K562 (cell line): Measurements from ENCODE around the gene ST6GALNAC2. TPM values are rescaled to one million over a fixed set of nuclear protein-coding genes. Genes with fewer than 3 reads are reported as not detected.

Experiments
- BRD9 ChIP-seq: fragments of 450-650 bp; IDR thresholded peaks from 2 replicates; pipeline ENCODE4 v1.6.1; 2018; ENCODE audit warnings: low read depth; ENCODE audit not compliant: partially characterized antibody
- FOS ChIP-seq: IDR thresholded peaks from 3 replicates; pipeline ENCODE4 v1.6.1; 2011; ENCODE audit not compliant: insufficient read length; ENCODE audit errors: extremely low read depth
- GABPB2 ChIP-seq: fragments of 250-450 bp; sonication (Bioruptor Pico); conservative IDR thresholded peaks from 2 replicates; pipeline ENCODE4 v1.5.1; 2021; ENCODE audit warnings: mild to moderate bottlenecking
- MTA1 ChIP-seq: fragments of 450-650 bp; IDR thresholded peaks from 2 replicates; pipeline ENCODE4 v1.6.1; 2017; ENCODE audit warnings: borderline replicate concordance
- MTA2 ChIP-seq: fragments of 450-650 bp; IDR thresholded peaks from 2 replicates; pipeline ENCODE4 v1.6.1; 2016; ENCODE audit warnings: low read depth
- NCOA4 ChIP-seq: fragments of 450-650 bp; IDR thresholded peaks from 2 replicates; pipeline ENCODE4 v1.6.1; 2018; ENCODE audit warnings: mild to moderate bottlenecking; ENCODE audit not compliant: partially characterized antibody
- SMAD2 ChIP-seq: fragments of 150-350 bp; IDR thresholded peaks from 2 replicates; pipeline ENCODE4 v1.6.1; 2014; ENCODE audit warnings: low read depth, mild to moderate bottlenecking, low read length
- YBX1 ChIP-seq: fragments of 450-650 bp; IDR thresholded peaks from 2 replicates; pipeline ENCODE4 v1.7.1; 2016; ENCODE audit warnings: mild to moderate bottlenecking
- polyA plus RNA-seq, 8 experiments: library from polyadenylated mRNA; depleted of rRNA in 4 of 8; stranded (reverse) in 5 of 8; unstranded in 3 of 8; fragments of >200 nt; fragmentation: Nextera tagmentation in 2 of 8; fragmentation: Illumina TruSeq in 1 of 8; extraction: Ambion mirVana in 2 of 8; extraction: Trizol in 1 of 8; gene quantifications; 2 replicates each; pipeline versions ENCODE4 v1.2.1 to v1.2.3, GENCODE V29; 2011 to 2014; ENCODE audit warnings: inconsistent platforms in 1 of 8, missing spikeins in 1 of 8
- total RNA-seq, 7 experiments: library from RNA; depleted of rRNA in 6 of 7; stranded (reverse); fragments of >200 nt in 6 of 7; fragmentation: Illumina TruSeq in 2 of 7; extraction: Trizol in 2 of 7; gene quantifications; 2 replicates each; pipeline versions ENCODE4 v1.2.1 to v1.2.3, GENCODE V29; 2011 to 2021; ENCODE audit warnings: low replicate concordance in 1 of 7
- TF ChIP-seq, protein P1 (sequence below): fragments of 250-450 bp; sonication (Bioruptor Pico); IDR thresholded peaks from 2 replicates; pipeline ENCODE4 v1.4.0; 2020
- TF ChIP-seq, protein P2 (sequence below): fragments of 450-650 bp; IDR thresholded peaks from 2 replicates; pipeline ENCODE4 v1.7.0; 2016; ENCODE audit warnings: borderline replicate concordance
- TF ChIP-seq, protein P3 (sequence below): fragments of 450-650 bp; conservative IDR thresholded peaks from 2 replicates; pipeline ENCODE4 v1.6.1; 2016; ENCODE audit warnings: missing genetic modification characterization, low read depth, mild to moderate bottlenecking, control low read depth, missing compliant biosample characterization
- TF ChIP-seq, protein P4 (sequence below): fragments of 450-650 bp; formaldehyde crosslinking; IDR thresholded peaks from 2 replicates; pipeline ENCODE4 v1.4.0; 2020; ENCODE audit warnings: mild to moderate bottlenecking
- TF ChIP-seq, protein P5 (sequence below): sonication (generic); formaldehyde crosslinking; IDR thresholded peaks from 2 replicates; pipeline ENCODE4 v1.8.1; 2023; ENCODE audit warnings: mild to moderate bottlenecking, missing genetic modification reagents

Gene ST6GALNAC2
- total and polyA plus RNA-seq, 9 of the 15 experiments (the other 6 are each of a cell fraction or from before 2014, with no cell fraction given): 0.18 TPM; not detected in 8

DNA sequence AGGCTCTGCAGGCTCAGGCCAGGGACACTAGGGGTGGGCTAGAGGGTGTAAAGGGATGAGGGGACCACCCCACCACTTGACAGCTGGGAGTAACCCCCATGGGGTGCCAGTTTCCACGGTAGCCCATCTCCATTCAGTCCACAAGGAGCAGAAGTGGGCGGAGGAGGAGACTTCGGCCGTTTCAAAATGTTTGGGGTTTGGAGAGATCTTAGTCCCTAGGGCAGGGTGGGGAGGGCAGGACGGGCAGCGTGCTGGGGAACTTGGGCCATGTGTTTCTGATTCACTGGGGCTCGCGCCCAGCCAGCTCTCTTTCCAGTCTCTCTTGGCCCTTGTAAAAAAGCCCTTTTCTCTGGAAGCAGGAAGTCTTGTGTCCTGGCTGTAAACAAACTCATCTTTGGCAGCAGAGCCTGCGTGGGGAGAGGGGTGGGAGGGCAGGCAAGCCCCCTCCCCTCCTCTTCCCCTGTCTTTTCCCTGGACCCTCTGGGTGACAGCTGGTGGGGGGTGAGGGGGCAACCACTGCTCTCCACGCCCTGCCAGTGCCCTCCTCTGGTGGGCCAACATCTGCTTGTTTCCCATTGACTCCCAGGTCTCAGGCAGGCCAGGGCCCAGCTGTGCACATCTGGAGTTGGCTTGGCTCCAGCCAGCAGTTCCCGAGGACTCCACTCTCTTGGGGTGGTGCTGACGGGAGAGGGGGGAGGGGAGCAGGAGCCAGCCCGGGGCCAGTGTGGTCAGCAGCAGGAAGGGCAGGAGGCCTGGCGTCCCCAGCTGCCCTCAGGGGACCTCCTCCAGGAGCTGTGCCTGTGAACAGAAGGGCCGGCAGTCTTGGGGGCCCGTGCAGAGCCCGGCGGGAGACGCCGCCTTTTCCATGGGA lies 56.2 kb downstream of the ST6GALNAC2 start (continued):
- TF ChIP-seq, protein P1, sequence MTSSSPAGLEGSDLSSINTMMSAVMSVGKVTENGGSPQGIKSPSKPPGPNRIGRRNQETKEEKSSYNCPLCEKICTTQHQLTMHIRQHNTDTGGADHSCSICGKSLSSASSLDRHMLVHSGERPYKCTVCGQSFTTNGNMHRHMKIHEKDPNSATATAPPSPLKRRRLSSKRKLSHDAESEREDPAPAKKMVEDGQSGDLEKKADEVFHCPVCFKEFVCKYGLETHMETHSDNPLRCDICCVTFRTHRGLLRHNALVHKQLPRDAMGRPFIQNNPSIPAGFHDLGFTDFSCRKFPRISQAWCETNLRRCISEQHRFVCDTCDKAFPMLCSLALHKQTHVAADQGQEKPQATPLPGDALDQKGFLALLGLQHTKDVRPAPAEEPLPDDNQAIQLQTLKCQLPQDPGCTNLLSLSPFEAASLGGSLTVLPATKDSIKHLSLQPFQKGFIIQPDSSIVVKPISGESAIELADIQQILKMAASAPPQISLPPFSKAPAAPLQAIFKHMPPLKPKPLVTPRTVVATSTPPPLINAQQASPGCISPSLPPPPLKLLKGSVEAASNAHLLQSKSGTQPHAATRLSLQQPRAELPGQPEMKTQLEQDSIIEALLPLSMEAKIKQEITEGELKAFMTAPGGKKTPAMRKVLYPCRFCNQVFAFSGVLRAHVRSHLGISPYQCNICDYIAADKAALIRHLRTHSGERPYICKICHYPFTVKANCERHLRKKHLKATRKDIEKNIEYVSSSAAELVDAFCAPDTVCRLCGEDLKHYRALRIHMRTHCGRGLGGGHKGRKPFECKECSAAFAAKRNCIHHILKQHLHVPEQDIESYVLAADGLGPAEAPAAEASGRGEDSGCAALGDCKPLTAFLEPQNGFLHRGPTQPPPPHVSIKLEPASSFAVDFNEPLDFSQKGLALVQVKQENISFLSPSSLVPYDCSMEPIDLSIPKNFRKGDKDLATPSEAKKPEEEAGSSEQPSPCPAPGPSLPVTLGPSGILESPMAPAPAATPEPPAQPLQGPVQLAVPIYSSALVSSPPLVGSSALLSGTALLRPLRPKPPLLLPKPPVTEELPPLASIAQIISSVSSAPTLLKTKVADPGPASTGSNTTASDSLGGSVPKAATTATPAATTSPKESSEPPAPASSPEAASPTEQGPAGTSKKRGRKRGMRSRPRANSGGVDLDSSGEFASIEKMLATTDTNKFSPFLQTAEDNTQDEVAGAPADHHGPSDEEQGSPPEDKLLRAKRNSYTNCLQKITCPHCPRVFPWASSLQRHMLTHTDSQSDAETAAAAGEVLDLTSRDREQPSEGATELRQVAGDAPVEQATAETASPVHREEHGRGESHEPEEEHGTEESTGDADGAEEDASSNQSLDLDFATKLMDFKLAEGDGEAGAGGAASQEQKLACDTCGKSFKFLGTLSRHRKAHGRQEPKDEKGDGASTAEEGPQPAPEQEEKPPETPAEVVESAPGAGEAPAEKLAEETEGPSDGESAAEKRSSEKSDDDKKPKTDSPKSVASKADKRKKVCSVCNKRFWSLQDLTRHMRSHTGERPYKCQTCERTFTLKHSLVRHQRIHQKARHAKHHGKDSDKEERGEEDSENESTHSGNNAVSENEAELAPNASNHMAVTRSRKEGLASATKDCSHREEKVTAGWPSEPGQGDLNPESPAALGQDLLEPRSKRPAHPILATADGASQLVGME: no peak
- TF ChIP-seq, protein P2, sequence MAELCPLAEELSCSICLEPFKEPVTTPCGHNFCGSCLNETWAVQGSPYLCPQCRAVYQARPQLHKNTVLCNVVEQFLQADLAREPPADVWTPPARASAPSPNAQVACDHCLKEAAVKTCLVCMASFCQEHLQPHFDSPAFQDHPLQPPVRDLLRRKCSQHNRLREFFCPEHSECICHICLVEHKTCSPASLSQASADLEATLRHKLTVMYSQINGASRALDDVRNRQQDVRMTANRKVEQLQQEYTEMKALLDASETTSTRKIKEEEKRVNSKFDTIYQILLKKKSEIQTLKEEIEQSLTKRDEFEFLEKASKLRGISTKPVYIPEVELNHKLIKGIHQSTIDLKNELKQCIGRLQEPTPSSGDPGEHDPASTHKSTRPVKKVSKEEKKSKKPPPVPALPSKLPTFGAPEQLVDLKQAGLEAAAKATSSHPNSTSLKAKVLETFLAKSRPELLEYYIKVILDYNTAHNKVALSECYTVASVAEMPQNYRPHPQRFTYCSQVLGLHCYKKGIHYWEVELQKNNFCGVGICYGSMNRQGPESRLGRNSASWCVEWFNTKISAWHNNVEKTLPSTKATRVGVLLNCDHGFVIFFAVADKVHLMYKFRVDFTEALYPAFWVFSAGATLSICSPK: no peak
- no peak for TF ChIP-seq YBX1
- TF ChIP-seq, protein P3, sequence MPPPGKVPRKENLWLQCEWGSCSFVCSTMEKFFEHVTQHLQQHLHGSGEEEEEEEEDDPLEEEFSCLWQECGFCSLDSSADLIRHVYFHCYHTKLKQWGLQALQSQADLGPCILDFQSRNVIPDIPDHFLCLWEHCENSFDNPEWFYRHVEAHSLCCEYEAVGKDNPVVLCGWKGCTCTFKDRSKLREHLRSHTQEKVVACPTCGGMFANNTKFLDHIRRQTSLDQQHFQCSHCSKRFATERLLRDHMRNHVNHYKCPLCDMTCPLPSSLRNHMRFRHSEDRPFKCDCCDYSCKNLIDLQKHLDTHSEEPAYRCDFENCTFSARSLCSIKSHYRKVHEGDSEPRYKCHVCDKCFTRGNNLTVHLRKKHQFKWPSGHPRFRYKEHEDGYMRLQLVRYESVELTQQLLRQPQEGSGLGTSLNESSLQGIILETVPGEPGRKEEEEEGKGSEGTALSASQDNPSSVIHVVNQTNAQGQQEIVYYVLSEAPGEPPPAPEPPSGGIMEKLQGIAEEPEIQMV (tag): 0 out of 2 replicates have a peak, but pooled peaks have one; percentile 20
- no peak for TF ChIP-seq NCOA4
- no peak for TF ChIP-seq FOS
- no peak for TF ChIP-seq BRD9
- no peak for TF ChIP-seq SMAD2
- TF ChIP-seq, protein P4, sequence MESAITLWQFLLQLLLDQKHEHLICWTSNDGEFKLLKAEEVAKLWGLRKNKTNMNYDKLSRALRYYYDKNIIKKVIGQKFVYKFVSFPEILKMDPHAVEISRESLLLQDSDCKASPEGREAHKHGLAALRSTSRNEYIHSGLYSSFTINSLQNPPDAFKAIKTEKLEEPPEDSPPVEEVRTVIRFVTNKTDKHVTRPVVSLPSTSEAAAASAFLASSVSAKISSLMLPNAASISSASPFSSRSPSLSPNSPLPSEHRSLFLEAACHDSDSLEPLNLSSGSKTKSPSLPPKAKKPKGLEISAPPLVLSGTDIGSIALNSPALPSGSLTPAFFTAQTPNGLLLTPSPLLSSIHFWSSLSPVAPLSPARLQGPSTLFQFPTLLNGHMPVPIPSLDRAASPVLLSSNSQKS (CRISPR knock-in tag): no peak
- no peak for TF ChIP-seq MTA1
- TF ChIP-seq MTA2: no peak
- TF ChIP-seq, protein P5, sequence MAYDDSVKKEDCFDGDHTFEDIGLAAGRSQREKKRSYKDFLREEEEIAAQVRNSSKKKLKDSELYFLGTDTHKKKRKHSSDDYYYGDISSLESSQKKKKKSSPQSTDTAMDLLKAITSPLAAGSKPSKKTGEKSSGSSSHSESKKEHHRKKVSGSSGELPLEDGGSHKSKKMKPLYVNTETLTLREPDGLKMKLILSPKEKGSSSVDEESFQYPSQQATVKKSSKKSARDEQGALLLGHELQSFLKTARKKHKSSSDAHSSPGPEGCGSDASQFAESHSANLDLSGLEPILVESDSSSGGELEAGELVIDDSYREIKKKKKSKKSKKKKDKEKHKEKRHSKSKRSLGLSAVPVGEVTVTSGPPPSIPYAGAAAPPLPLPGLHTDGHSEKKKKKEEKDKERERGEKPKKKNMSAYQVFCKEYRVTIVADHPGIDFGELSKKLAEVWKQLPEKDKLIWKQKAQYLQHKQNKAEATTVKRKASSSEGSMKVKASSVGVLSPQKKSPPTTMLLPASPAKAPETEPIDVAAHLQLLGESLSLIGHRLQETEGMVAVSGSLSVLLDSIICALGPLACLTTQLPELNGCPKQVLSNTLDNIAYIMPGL (CRISPR knock-in tag): no peak
- TF ChIP-seq GABPB2 (CRISPR knock-in tag): no peak
